HG03175 (cell line): ENCODE data around the gene PRKCH.
"Not testable (repeated sequence)": the region's sequence is repeated elsewhere in the genome, so short reads cannot be mapped to it uniquely, and the experiment has no call there.

ENCODE experiments used
- ATAC-seq: cut with Tn5 transposase; IDR thresholded peaks from one replicate; pipeline ENCODE4 v1.9.1; 2021; ENCODE audit warnings: mild to moderate bottlenecking, moderate library complexity; ENCODE audit not compliant: unreplicated experiment

PRKCH gene

GRCh38 chr14:61304688-61305087 is 16.7 kb upstream of the PRKCH start:
- ATAC-seq: no peak

DNA sequence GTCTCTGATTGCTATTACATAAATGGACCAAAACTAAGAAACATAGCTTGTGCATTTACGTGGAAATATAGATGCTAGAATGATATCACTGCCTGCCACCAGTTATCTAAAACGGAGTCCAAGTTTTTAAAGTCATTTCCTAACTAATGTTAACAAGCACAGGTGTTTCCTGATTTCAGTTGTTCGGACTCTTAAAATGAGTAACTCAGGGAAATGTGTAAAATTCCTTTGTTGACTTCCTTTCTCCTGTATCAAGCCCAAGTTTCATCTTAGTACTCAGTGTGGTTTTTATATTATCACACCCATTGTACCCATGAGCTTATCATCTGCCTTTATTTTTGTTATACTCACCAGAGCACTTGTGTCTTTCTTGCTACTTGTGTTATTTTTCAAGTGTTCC is 13.2 kb upstream of the PRKCH start:
- ATAC-seq: no peak

DNA sequence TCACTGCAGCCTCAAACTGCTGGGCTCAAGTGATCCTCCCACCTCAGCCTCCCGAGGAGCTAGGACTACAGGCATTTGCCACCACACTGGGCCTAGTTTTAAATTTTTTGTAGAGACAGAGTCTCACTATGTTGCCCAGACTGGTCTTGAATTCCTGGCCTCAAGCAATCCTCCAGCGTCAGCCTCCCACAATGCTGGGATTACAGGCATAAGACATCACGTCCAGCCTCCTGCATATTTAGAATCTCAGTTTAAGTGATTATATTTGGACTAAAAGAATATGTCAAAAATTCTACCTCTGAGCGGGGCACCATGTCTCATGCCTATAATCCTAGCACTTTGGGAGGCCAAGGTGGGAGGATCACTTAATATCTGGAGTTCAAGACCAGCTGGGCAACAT is 12.7 kb upstream of the PRKCH start:
- ATAC-seq: not testable (repeated sequence)

DNA sequence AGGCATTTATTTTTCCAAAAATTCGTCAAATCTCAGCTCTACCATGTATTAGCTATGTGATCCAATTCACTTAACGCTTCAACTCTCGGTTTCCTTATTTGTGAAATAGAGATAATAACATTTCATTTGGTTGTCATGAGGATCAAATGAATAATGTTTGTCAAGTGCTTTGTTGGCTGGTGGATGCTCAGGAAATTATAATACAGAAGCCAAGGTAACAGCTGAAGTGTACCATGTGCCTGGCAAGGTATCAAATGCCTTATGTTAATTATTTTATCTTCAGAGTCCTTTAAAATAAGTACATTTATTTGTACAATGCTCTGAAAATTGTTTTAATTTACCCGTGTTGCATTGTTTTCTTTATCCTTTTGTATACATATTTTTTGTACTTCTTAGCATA is 6.1 kb upstream of the PRKCH start:
- no peak for ATAC-seq

DNA sequence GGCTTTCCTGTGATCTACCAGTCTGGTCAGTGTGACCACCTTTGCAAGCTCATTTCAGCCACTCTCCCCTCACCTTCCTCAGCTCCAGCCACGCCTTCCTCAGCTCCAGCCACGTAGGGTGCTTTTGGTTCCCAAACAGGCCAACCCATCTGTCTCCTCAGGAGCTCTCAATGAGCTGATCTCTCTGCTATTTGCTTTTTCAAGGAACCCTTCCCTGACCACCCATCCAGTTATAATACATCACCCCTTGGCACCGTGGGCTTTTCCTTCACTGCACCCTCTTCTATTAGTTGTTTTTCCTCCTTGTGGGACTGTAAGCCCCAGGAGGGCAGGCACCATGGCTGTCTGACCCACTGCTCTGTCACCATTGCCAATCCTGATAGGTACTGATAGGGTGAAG is 2.3 kb upstream of the PRKCH start:
- no peak for ATAC-seq

- no peak for ATAC-seq
These were observed 1.7 kb upstream of the PRKCH start for GRCh38 chr14:61319706-61320105.

DNA sequence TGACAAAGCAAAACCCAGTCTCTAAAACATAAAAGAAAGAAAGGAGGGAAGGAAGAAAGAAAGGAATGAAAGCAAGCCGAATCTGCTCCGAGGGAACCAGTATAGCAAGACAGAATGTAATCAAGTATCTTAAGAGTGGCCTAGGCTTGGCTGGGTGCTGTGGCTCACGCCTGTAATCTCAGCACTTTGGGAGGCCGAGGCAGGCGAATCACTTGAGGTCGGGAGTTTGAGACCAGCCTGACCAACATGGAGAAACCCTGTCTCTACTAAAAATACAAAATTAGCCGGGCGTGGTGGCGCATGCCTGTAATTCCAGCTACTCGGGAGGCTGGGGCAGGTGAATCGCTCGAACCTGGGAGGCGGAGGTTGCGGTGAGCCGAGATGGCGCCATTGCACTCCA is 1.2 kb upstream of the PRKCH start:
- ATAC-seq: not testable (repeated sequence)

GRCh38 chr14:61320806-61321384 is 484 bp upstream of the PRKCH start:
- no peak for ATAC-seq

- peak; percentile 17 for ATAC-seq
These were observed 826 bp downstream of the PRKCH start for GRCh38 chr14:61322011-61322798.

DNA sequence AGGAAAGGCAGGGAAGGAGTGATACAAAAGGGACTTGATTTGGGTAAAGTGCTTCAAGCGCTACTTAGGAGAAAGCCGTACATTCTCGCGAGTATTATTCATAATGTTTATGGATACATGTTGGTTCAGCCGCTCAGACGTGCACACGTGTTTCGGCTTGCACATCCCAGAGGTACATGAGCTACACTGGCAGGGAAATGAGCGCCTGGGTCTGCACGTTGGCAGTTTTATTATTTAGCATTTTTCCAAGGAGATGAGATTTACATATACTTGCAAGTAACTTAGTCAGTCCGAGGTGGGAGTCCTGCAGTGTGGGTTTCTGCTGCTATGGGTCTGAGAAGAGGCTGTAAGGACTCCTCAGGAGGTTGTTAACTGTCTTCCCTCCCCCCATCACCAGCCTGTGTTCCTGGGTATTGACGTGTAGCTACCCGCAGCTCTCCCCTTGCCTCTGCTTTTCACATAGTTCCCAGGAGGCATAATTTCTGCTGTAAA is 1.5 kb downstream of the PRKCH start:
- ATAC-seq: no peak

GRCh38 chr14:61323970-61324369 is 2.6 kb downstream of the PRKCH start:
- no peak for ATAC-seq

DNA sequence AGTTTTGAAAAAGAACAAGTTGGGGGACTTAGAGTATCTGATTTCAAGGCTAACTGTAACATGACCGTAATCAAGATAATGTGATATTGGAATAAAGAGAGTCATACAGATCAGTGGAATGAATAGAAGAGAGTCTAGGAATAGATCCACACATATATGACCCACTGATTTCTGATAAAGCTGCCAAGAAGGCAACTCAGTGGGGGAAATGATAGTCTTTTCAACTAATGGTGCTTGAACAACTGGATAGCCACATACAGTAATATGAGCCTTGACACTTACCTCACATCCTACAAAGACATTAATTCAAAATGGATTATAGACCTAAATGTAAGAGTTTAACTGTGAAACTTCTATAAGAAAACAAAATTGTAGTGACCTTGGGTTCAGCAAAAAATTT is 3.8 kb downstream of the PRKCH start:
- no peak for ATAC-seq

GRCh38 chr14:61326146-61326545 is 4.8 kb downstream of the PRKCH start:
- no peak for ATAC-seq

DNA sequence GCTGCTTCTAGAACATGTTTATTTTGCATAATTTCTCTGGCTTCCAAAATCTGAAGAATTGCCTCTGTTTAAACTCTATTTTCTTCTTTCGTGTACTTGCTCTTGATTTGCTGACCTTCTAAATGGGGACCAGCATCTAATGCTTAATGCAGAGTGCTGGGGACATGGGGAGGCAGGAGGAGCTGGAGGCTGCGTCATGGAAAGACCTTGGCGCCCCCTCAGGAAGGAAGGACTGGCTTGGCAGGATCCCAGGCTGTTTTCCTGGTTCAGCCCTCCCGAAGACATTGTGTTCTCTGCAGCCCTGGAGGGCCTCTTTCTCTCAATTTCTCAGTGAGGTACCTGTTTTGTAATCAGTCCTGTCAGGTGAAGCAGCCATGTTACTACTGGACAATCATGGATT is 5.5 kb downstream of the PRKCH start:
- ATAC-seq: no peak

DNA sequence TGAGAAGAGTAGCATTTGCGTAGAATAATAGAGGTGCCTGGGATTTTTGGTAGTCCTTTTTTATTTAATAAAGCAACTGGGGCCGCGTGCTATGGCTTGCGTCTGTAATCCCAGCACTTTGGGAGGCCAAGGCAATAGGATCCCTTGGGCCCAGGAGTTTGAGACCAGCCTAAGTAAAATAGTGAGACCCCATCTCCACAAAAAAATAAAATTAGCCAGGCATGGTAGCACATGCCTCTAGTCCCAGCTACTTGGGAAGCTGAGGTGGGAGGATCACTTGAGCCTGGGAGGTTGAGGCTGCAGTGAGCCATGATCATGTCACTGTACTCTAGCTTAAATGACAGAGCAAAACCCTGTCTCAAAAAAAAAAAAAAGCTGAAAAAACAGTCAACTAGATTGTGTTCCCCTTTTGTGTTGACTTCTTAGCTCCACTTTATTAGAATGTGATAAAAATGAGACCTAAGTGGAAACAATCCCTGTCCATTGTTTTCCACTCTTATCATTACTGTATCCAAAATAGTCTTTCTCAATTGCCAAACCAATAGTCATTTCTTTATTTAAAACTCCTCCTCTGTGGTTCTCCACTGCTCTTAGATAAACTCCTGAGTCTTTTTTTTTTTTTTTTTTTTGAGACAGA is 7.4 kb downstream of the PRKCH start:
- ATAC-seq: no peak

GRCh38 chr14:61329478-61330051 is 8.2 kb downstream of the PRKCH start:
- ATAC-seq: peak; percentile 65

DNA sequence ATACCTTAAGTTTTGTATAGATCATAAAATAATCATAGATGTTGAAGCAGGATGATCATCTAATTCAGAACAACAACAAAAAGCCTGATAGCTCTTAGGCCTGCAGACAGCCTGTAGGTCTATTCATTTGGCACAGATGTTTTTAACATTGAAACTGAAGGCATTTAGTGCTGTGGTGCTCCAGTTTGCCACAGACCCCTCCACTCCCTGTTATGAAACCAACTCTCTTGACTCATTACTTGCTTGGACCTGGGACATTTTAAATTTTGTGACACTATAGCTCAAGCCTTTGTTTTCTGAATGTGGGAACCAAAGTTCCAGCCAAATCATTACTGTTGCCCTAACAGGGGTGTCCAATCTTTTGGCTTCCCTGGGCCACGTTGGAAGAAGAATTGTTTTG is 9.1 kb downstream of the PRKCH start:
- peak; percentile 61 for ATAC-seq

DNA sequence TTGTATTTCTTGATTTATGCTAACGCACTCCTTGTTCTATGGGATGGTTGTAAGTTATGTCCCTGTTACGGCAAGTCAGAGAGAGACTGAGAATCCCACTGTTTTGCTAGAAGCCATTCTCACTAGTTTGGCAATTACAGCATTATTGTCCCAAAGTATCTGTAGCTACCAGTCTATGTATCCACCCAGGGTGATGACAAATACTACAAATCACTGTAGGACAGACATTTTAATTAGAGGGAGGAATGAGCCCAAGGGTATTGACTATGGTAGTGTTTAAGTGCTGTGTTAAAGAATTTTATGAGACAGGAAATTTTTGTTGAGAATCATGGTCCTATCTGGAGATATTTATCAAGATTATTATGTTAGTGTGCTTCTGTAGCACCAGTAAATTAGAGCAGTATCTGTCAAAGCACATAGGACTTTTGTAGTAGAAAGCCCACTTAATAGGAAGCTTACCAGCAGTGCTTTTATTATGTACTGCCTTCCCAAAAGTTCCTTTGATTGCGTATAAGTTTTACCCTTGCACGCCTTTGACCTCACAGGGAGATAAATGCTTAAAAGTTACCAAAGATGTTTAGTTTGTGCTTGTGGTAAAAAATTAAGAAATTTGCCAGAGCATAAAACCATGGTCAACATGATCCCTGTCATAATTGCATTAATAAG is 10.7 kb downstream of the PRKCH start:
- no peak for ATAC-seq

- ATAC-seq: no peak
These were observed 11.3 kb downstream of the PRKCH start for GRCh38 chr14:61332658-61333029.

GRCh38 chr14:61333087-61333486 is 11.7 kb downstream of the PRKCH start:
- ATAC-seq: no peak

DNA sequence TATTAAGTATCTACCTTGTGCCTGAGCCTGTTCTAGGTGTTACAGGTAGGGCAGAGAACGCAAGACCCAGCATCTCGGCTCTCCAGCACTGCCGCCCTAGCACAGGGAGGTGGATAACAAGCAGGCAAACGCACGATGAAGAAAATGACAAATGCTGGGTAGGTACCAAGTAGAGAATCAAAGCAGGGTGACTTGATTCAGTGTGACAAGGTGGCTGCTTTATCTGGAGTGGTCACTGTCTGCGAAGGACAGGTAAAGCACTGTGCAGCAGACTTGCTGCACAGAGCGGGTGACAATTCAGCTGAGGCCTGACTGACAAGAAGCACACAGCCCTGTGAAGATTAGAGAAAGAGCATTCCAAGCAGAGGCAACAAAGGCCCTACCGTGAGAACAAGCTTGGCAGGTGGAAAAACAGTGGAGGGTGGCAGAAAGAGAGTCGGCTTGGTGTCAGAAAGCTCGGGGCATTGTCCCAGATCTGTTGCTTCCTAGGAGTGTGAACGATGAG is 12.9 kb downstream of the PRKCH start:
- ATAC-seq: no peak
